Right lobe of liver (tissue), 5 donors: ENCODE results near the gene RHOC. TPM values are rescaled to one million over a fixed set of nuclear protein-coding genes. Genes with fewer than 3 reads are reported as not detected.

ENCODE experiments used
- total RNA-seq, 6 experiments: library from RNA; depleted of rRNA in 2 of 6; stranded (reverse); fragments of >200 nt in 2 of 6; fragmentation: NEBNext Ultra II Directional in 3 of 6; extraction: Animal tissue kit (Norgen Biotek cat#: 25700) in 3 of 6; gene quantifications; one replicate each; pipeline versions ENCODE4 v1.1.0 to v1.2.4, GENCODE V29; 2016 to 2023
- donor health status: DM: no; HTN: no; CAD: no.
- donor health status: DM: no; HTN: no; CAD: no.
- donor health status: DM: no; HTN: yes; CAD: no.
- donor health status: DM: no; HTN: yes; CAD: no.

Gene RHOC
- total RNA-seq, 6 experiments from 2014 or later: 47.9 to 207 (median 107) TPM

Other genes with a start within 250 kb of the RHOC start
- gene WNT2B, start 198.2 kb downstream of the RHOC start, total RNA-seq: under 1 TPM; 0.20 to 0.68 (median 0.37) TPM
- 10 to 100 TPM in 2 of 6 experiments, 1 to 10 TPM in 4; 7.4 to 12.7 (median 8.6) TPM for gene ST7L, start 88.0 kb downstream of the RHOC start, total RNA-seq
- gene CAPZA1, start 87.3 kb downstream of the RHOC start, total RNA-seq: 10 to 100 TPM; 34.8 to 85.8 (median 54.7) TPM
- 10 to 100 TPM; 32.3 to 55.8 (median 46.2) TPM for gene MOV10, start 32.5 kb downstream of the RHOC start, total RNA-seq
- 1 to 10 TPM in 1 of 6 experiments, under 1 TPM in 5; 0.15 to 1.2 (median 0.40) TPM for gene PPM1J, start 8.2 kb upstream of the RHOC start, total RNA-seq
- 10 to 100 TPM; 26.1 to 81.9 (median 55.2) TPM for gene SLC16A1, start 249.1 kb upstream of the RHOC start, total RNA-seq